HT1080 (cell line): ENCODE measurements around the gene COQ8B. TPM values are rescaled to one million over a fixed set of nuclear protein-coding genes. Genes with fewer than 3 reads are reported as not detected.

Experiments
- DNase-seq: peaks from one replicate; pipeline ENCODE4 v3.0.0-alpha.2; 2015; ENCODE audit warnings: low read depth
- total RNA-seq: library from RNA; depleted of rRNA; stranded (reverse); fragments of >200 nt; shearing (Covaris generic); gene quantifications from 2 replicates; pipeline ENCODE4 v1.2.3, GENCODE V29; 2014

Gene COQ8B
- total RNA-seq, 1 experiment from 2014 or later, result 16.7 TPM

DNA sequence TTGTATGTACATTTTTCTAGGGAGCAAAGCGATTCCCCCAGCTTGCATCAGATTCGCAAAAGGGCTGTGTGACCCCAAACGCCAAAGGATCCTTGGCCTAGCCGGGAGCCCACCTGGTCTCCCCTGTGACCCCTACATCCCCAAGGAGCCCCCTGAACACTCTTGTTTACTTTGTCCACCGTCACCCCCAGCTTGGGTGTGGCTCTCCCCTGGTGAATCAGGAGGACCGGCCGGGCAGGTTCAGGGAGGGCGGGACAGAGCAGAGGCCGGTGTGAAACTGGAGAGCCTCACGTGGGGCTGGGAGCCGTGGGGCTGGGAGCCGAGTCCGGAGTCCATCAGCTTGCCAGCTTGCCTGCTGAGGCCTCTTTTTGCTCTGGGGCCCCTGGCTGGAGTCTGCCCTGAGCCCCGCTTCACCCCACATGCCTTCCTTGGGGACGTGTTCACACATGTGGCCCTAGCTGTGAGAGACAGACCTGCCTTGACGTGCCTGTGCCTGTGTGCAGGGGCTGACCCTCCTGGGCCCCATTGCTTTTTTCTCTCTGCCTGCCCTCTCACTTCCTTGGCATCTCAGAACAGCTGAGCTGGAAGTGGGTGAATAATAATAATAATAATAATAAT is 2.2 kb upstream of the COQ8B start:
- DNase-seq, result peak; percentile 38

DNA sequence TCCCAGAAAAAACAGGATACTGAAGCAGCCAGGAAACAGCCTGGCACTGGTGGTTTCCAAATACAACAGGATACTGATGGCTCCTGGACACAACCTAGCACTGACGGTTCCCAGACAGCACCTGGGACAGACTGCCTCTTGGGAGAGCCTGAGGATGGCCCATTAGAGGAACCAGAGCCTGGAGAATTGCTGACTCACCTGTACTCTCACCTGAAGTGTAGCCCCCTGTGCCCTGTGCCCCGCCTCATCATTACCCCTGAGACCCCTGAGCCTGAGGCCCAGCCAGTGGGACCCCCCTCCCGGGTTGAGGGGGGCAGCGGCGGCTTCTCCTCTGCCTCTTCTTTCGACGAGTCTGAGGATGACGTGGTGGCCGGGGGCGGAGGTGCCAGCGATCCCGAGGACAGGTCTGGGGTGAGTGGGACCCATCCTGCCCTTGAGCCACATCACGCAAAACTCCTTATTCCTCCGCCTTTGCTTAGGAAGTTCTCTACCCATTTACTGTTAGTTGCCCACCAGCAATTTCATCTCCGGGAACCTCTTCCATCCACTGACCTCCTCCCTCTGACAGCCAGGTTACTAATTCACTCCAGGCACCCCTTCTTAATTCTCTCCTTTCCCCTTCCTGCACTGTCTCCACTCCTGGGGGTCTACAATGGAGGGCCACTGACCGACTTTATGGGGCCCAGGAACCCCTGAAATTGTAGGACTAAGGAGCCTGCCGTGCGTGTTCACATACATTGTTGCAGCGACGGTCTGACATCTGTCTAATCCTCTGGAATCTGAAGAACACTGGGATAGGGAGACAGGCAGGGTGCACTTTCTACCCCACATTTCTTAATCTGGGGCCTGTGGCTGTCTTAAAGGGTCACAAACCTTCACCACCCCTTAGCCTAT is 1.4 kb upstream of the COQ8B start:
- DNase-seq, result no peak

DNA sequence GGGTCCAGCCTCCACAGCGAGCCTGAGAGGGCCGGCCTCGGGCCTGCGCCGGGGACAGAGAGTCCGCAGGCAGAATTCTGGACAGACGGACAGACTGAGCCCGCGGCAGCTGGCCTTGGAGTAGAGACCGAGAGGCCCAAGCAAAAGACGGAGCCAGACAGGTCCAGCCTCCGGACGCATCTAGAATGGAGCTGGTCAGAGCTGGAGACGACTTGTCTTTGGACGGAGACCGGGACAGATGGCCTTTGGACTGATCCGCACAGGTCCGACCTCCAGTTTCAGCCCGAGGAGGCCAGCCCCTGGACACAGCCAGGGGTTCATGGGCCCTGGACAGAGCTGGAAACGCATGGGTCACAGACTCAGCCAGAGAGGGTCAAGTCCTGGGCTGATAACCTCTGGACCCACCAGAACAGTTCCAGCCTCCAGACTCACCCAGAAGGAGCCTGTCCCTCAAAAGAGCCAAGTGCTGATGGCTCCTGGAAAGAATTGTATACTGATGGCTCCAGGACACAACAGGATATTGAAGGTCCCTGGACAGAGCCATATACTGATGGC is 716 bp upstream of the COQ8B start:
- DNase-seq, result peak; percentile 31

DNA sequence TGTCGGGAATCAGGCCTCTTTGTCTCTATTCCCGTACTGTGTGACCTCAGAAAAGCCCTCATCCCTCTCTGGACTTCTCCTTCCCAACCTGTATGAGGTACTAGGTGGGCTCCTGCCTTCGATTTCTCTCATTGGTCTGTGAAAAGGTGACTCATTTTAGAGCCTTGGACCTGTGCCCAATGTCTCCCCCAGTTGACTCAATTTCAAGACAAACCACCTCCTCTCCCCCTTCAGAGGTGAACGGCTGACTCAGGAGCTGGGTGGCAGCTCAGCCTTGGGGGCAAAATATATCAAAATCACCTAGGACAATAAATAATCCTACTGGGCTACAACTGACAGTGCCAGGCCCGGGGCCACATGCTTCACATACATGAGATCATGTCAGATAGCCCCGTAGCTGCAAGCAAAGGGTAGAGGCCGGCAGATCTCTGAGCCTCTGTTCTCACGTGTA is 630 bp downstream of the COQ8B start:
- peak; percentile 96 for DNase-seq

DNA sequence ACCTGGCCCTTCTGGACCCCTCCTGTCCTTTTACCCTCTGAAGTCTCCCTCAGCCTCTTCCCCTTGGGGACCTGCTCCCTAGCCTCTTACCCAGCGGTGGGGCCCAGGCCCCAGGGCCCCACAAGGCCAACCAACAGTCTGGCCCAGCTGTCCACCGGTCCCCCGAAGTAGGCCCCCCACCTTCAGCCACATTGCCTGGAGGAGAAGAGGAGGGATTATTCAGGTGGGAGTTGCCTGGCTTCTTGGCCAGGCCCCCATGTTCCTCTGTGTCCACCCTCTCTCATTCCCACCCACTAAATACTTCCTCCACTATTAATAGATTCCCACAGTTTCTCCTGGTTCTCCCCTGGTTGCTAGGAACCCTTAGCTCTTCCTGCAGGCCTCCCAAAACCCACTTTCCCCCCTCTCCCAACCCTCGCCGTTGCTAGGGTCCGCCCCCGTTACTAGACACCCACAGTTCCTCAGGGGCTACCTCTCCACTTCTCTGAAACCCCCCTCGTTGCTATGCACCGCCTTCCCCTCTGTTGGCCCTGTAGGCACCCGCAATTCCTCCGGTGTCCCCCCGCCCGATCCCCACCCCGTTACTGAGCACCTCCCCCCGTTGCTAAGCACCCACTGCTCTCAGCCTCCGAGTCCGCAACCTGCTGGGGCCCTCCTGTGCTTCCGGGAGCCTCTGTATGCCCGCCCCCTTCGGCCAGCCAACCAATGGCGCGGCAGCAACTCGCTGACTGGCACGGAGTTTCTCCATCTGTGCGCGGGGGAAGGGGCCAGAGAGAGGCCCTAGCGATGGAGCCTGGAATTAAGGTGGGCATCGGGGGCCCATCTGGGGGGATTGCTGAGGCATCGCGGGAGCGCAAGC is 2.0 kb downstream of the COQ8B start:
- DNase-seq, result peak; percentile 92

DNA sequence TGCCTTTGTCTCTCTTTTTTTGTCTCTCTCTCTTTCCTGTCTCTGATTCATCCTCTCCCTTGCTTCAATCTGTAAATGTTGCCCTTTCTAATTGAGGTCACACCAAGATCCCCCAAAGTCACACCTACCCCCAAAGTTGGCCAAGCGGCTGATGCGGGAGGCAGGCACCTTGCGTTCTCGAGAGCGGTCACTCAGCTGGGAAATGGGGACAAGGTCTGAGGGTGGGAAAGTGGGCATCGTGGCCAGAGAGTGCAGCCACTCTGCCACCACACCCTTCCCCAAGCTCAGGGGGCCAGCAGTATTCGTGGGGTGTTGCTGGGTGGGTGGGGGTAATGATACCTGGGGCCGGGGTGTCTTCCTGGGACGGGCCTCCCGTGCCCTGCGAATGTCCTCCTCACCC is 2.7 kb downstream of the COQ8B start:
- no peak for DNase-seq

DNA sequence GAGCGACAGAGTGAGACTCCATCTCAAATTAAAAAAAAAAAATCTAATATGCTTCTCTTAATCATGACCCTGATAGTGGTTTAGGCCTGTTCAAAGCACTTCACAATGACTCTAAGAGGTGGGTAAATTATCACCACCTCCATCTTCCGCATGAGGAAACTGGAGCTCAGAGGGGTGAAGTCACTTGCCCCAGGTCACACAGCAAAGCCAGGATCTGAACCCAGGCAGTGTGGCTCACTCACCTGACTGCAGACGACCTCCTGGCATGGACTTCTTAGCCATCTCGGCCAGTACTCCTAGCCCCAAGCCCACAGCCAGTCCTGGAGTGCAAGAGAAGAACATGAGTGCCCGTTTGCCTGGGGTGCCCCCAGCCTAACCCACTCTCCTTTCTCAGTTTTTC is 6.9 kb downstream of the COQ8B start:
- DNase-seq, result no peak

DNA sequence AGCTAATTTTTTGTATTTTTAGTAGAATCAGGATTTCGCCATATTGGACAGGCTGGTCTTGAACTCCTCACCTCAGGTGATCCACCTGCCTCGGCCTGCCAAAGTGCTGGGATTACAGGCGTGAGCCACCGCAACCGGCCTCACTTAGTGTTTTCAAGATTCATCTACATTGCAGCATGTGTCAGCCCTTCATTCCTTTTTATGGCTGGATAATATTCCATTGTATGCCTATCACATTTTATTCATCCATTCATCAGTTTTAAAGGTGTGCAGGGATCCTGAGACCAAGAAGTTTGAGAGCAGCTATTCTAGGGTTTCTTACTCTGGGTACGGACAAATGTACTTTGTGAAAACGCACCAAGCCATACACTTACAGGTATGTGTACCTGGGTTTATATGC is 9.1 kb downstream of the COQ8B start:
- DNase-seq, result no peak

DNA sequence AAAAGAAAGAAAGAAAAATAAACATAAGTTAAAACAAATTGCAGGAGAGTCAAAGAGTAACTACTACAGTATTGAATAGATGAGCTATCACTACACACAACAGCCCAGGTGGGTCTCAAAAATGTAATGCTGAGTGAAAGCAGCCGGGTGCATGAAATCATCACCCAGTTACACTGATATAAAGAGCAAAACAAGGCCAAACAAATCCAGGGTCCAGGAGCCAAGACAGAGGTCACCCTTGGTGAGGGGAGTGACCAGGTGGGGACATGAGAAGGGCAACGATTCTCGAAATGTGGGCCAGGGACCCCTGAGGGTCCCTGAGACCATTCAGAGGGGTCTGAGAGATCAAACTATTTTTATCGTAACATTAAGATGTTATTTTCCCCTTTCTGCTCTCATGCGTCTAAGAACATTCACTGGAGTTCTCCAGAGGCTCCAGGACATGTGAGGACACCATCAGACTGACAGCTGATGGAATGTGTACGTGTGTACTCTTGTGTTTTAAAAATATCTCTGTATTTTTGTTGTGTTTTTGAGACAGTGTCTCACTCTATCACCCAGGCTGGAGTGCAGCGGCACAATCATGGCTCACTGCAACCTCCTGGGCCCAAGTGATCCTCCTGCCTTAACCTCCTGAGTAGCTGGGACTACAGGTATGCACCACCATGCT is 10.6 kb downstream of the COQ8B start:
- no peak for DNase-seq

DNA sequence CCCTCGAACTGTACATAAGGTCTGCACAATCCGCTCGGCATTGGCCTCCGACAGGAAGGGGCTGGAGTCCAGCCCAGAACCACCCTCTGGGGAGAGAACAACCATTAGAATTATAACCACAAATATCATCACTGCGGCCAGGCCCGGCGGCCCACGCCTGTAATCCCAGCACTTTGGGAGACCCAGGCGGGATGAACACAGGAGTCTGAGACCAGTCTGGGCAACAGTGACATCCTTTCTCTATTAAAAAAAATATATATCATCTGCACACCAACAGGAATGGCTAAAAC is 11.4 kb downstream of the COQ8B start:
- no peak for DNase-seq

DNA sequence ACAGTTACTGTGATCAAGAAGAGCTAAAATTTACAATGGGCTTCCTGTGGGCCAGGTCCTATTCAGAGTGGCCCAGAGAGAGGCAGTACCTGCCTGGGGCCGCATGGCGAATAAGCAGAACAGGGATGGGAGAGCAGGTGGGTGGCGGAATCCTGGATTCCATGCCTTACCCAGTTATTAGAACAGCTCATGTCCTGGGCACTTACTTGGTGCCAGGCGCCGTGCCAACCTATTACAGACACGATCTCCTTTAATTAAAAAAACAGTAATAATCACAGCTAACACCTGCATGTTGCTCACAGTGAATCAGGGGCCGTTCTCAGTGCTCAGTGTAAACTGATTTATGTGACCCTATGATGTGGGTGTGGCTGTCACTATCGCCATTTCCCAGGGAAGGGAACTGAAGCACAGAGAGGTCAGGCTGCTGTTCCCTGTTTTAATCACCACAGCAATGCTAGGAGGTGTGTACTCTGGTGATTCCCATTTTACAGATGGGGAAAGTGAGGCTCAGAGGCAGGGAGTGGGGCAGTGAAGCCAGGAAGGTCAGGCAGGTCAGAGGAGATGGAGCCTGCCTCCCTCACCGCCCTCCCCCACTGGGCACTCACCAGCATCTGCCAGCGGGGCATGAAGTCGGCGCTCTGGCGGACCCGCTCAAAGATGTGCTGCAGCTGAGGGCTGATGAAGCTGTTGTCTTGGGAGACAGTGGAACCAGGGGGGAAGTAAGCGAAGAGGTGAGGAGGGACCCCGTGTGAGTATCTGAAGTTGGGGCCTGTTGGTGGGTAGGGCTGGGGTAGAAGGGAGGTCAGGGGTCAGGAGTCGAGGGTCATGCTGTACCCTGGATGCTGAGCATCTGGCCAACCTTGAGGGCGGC is 12.0 kb downstream of the COQ8B start:
- no peak for DNase-seq

DNA sequence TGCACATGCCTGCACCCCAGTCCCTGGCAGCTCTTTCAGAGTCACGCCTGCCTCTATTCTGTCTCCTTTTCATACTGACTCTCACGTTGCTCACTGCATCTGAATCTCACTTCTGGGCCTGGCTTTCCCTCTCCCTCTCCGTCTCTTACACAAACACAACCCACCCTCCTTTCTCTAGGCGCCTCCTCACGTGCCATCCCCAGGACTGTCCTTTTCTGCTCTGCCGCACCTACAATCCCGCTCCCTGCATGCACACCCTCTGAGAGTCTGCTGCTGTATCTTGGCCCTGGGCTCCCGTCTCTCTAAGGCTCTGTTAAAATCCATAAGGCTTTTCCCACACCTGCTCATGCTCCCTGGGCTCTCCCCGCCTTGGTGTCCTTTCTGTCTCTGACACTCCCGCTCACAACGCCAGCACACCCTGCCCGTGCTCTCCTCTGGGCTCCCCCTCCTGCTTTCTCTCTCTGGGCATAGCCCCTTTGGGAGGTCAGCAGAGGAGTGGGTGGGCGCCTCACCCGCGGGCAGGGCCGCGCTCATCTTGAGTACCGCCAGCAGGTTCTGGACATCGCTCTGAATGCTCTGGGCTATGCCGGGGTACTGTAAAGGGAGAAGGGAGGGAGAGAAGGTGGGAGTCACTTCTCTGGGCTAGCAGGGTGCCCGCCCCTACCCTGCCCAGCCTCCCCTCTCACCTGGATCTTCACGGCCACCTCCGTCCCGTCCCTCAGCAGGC is 13.5 kb downstream of the COQ8B start:
- no peak for DNase-seq

DNA sequence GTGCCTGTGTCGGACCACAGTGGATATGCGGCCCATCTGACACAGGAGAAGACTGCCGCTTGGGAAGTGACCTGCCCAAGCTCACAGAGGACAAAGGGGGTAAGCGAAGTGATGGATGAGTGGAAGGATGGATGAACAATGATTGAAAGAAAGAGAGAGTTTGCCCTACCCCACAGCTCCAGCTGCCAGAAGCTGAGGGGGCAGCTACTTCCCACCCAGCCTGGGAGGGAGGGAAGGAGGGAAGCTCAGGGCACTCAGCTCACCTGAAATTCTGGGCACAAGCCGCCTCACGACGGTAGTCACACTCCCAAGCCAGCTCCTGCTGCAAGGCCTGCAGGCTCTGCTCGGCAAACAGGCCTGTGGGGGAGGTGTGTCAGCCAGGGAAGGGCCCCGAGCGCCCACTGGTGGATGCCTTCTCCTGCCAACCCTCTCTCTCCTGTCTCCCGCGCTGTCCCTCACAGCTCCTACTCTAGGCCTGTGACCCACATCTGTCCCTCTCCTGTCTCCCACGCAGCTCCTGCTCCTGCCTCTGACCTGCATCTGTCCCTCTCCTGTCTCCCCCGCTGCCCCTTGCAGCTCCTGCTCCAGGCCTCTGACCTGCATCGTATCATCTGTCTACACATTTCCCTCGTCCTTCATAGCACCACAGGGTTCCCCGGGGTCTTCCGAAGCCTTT is 14.2 kb downstream of the COQ8B start:
- DNase-seq, result peak; percentile 51

DNA sequence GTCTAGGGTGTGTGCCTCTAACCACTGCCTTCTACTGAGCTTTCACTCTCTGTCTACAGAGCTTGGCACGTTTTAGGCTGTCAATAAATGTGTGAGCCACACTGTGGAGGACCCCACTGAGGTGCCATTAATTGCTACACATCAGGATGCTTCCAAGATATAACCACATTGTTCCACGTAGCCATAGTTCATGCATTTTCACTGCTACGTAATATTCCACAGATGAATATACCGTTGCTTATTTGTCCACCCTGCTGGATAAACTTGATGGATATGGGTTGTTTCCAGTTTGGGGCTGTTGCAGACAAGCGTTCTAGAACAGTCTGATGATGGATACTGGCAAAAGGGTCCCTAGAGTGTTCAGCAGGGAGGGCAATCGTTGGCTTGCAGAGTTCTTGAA is 14.9 kb downstream of the COQ8B start:
- no peak for DNase-seq

DNA sequence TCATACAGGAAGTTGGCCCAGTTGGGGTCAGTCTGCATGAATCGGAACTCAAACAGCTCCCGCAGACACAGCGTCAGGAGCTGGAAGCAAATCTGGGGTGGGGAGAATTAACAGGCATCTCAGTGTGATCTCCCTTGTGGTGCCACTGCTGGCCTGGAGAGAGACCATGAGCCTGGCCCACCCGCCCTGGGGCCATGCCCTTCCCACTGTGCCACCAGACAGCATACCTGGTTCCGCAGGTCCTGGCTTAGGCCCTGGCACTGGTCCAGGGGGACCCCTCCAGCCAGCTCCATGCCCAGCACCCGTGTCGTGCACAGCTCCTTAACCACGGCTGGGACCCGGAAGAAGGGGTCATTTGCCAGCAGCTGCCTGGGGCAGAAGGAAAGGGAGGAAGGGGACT is 16.6 kb downstream of the COQ8B start:
- DNase-seq, result no peak

DNA sequence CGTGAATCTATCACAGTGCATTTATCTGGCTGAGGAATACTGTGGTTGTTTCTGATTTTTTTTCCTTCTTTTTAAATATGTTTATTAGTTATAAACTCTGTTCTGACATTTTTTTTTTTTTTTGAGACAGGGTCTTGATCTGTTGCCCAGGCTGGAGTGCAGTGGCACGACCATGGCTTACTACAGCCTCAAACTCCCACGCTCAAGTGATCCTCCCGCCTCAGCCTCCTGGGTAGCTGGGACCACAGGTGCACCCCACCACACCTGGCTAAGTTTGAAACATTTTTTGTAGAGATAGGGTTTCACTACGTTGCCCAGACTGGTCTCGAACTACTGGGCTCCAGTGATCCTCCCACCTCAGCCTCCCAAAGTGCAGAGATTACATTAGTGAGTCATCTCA is 19.7 kb downstream of the COQ8B start:
- DNase-seq, result no peak

DNA sequence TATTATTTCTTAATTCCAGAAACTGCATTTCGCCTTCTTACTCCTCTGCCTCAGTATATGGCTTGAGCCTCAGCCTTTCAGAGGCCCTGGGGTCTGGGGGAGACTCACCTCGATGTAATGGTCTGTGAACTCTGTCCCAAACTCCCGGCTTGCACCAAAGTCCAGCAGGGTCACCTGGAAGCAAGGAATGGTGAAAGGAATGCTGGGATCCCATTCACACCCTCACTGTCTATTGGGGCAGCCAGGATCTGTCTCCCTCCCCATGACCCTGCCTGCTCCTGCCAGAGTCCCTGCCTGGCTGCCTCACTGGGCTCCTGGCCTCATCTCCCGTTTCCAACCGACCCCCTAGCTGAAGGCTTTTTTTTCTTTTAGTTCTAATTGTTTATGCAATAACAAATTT is 20.8 kb downstream of the COQ8B start:
- no peak for DNase-seq

DNA sequence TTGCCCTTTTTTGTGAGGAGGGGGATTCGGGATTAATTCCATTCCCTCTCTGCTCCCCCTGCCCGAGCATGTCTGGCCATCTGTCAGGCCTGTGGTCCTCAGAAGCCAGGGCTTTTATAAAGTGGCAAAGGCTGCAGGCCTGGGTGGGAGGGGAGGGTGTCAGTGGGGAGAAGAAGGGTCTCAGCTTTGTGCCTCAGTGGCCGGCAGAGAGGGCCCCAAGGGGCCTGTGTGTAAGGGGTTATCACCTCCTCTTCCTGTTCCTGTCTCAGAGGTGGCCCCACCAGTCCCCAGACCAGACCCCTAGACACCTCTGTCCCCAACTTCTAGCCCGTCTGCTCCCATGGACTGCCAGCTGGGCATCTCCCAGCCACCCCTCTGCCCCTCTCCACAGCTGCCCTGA is 22.8 kb downstream of the COQ8B start:
- DNase-seq, result no peak

DNA sequence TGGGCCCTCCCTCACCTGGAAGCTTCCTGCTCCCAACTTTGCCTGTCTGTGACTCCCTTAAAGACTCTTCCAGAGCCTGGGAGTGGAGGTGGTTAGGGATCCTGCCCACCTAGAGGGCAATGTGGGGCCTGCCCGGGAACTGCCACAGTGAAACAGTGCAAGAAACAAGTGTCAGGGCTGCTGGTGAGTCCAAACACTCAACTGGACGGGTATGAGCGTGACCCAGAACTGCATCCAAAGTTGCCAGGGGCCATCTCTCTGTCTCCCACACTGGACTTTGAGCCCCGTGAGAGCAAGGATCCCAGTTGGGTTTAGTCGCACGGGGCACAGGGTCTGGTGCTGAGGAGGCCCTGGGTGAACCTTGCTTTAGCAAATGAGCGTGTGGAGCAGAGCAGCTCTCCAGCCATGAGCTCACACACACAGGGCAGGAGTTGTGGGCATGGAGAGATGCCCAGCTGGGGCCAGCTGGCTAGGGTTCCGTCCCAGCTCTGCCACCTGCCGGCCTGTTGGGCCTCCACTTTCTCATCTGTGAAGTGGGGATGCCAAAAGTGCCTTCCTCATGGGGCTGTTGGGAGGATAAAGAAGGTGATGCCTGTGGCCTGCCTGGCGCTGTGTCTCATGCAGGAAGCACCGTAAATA is 23.4 kb downstream of the COQ8B start:
- no peak for DNase-seq
